Fibroblast of lung (primary cell): ENCODE results near the gene C1orf74.

Experiments
- CTCF ChIP-seq, 2 donors: IDR thresholded peaks in 1 of 2; conservative IDR thresholded peaks in 1 of 2; 1 replicate in 1 of 2; 2 replicates in 1 of 2; pipeline ENCODE4 v1.5.1; 2011 to 2012; ENCODE audit warnings: low read length in 2 of 2, control low read depth in 1 of 2, inconsistent platforms in 1 of 2, low read depth in 1 of 2, mild to moderate bottlenecking in 1 of 2
- EZH2 ChIP-seq: IDR thresholded peaks from 2 replicates; pipeline ENCODE4 v1.5.1; 2012; ENCODE audit warnings: low read length, control low read depth, mild to moderate bottlenecking; ENCODE audit errors: missing control alignments

- TF ChIP-seq EZH2 (no peak), CTCF (conservative IDR thresholded peaks at IDR 0.05 in 1 of 2, IDR thresholded peaks at IDR 0.05 in 1 of 2; ENCODE audit: low read depth in 1 of 2, low read length in 2 of 2) (no peak)
Measured at GRCh38 chr1:209831615-209832014, 47.3 kb upstream of the C1orf74 start.
